Activated naive CD8-positive, alpha-beta T cell treated with anti-CD3 and anti-CD28 coated beads for 36 hours (primary cell): Measurements from ENCODE around the gene DNASE2B. TPM values are rescaled to one million over a fixed set of nuclear protein-coding genes. Genes with fewer than 3 reads are reported as not detected.

Experiments
- DNase-seq: peaks from one replicate; pipeline ENCODE4 v3.0.0; 2021
- H3K27ac Mint-ChIP-seq: one replicate; pipeline ENCODE4 v1.8.0; 2022; ENCODE audit warnings: mild to moderate bottlenecking, moderate library complexity, mixed read lengths
- H3K27me3 Mint-ChIP-seq: one replicate; pipeline ENCODE4 v1.8.0; 2022; ENCODE audit warnings: mild to moderate bottlenecking, mixed read lengths
- H3K36me3 Mint-ChIP-seq: one replicate; pipeline ENCODE4 v1.8.0; 2021; ENCODE audit warnings: mild to moderate bottlenecking, mixed read lengths
- H3K4me1 Mint-ChIP-seq: one replicate; pipeline ENCODE4 v1.8.0; 2021; ENCODE audit warnings: mixed read lengths
- H3K4me3 Mint-ChIP-seq: one replicate; pipeline ENCODE4 v1.8.0; 2022; ENCODE audit warnings: mild to moderate bottlenecking, moderate library complexity, mixed read lengths
- H3K9me3 Mint-ChIP-seq: one replicate; pipeline ENCODE4 v1.8.0; 2022; ENCODE audit warnings: mixed read lengths
- total RNA-seq, 2 experiments: library from RNA; stranded (reverse); gene quantifications; one replicate each; pipeline ENCODE4 v1.2.3, GENCODE V29; 2021

Gene DNASE2B
- total RNA-seq, 2 experiments from 2014 or later = not detected

- H3K27ac Mint-ChIP-seq = no peak overlapping the region
- no peaks in the 10 kb centered on the region for H3K9me3 Mint-ChIP-seq
- peaks cover 13% of the 10 kb centered on the region for H3K4me1 Mint-ChIP-seq
- no peaks in the 10 kb centered on the region for H3K36me3 Mint-ChIP-seq
- peaks cover 5% of the 10 kb centered on the region for H3K27me3 Mint-ChIP-seq
- H3K4me3 Mint-ChIP-seq = no peak overlapping the region
- DNase-seq = no peak
Observed at GRCh38 chr1:84386716-84387479, 11.4 kb upstream of the DNASE2B start.

GRCh38 chr1:84387480-84388163 is 10.7 kb upstream of the DNASE2B start:
- Mint-ChIP-seq H3K4me3 (no peak overlapping the region), H3K36me3 (no peaks in the 10 kb centered on the region), H3K27me3 (peaks cover 5% of the 10 kb centered on the region), H3K4me1 (peaks cover 8% of the 10 kb centered on the region), H3K27ac (no peak overlapping the region), H3K9me3 (no peaks in the 10 kb centered on the region)
- DNase-seq = no peak

- DNase-seq = no peak
- no peaks in the 10 kb centered on the region for H3K9me3 Mint-ChIP-seq
- no peak overlapping the region for H3K4me3 Mint-ChIP-seq
- peaks cover 8% of the 10 kb centered on the region for H3K4me1 Mint-ChIP-seq
- H3K27me3 Mint-ChIP-seq = peaks cover 5% of the 10 kb centered on the region
- H3K27ac Mint-ChIP-seq = no peak overlapping the region
- no peaks in the 10 kb centered on the region for H3K36me3 Mint-ChIP-seq
Observed at GRCh38 chr1:84390226-84390625, 8.1 kb upstream of the DNASE2B start.

- no peak overlapping the region for H3K27ac Mint-ChIP-seq
- no peaks in the 10 kb centered on the region for H3K4me1 Mint-ChIP-seq
Observed at GRCh38 chr1:84401156-84401555, 2.9 kb downstream of the DNASE2B start.

GRCh38 chr1:84402060-84402459 is 3.8 kb downstream of the DNASE2B start:
- H3K4me1 Mint-ChIP-seq = no peaks in the 10 kb centered on the region
- H3K4me3 Mint-ChIP-seq = no peak overlapping the region
- no peaks in the 10 kb centered on the region for H3K27me3 Mint-ChIP-seq
- no peaks in the 10 kb centered on the region for H3K9me3 Mint-ChIP-seq
- H3K36me3 Mint-ChIP-seq = no peaks in the 10 kb centered on the region
- no peak overlapping the region for H3K27ac Mint-ChIP-seq
- no peak for DNase-seq

More at GRCh38 chr1:84401156-84401555, 2.9 kb downstream of the DNASE2B start:
- H3K9me3 Mint-ChIP-seq = no peaks in the 10 kb centered on the region
- H3K27me3 Mint-ChIP-seq = no peaks in the 10 kb centered on the region
- DNase-seq = no peak
- no peaks in the 10 kb centered on the region for H3K36me3 Mint-ChIP-seq
- H3K4me3 Mint-ChIP-seq = no peak overlapping the region

GRCh38 chr1:84402501-84402900 is 4.2 kb downstream of the DNASE2B start:
- Mint-ChIP-seq H3K36me3 (no peaks in the 10 kb centered on the region), H3K4me3 (no peak overlapping the region), H3K27me3 (no peaks in the 10 kb centered on the region), H3K9me3 (no peaks in the 10 kb centered on the region), H3K27ac (no peak overlapping the region), H3K4me1 (no peaks in the 10 kb centered on the region)
- no peak for DNase-seq

GRCh38 chr1:84403347-84403746 is 5.1 kb downstream of the DNASE2B start:
- Mint-ChIP-seq H3K4me3 (no peak overlapping the region), H3K9me3 (no peaks in the 10 kb centered on the region), H3K27me3 (no peaks in the 10 kb centered on the region), H3K27ac (no peak overlapping the region), H3K36me3 (no peaks in the 10 kb centered on the region), H3K4me1 (no peaks in the 10 kb centered on the region)
- no peak for DNase-seq

- Mint-ChIP-seq H3K27me3 (no peaks in the 10 kb centered on the region), H3K36me3 (no peaks in the 10 kb centered on the region), H3K4me1 (no peaks in the 10 kb centered on the region), H3K4me3 (no peak overlapping the region), H3K9me3 (no peaks in the 10 kb centered on the region), H3K27ac (no peak overlapping the region)
- DNase-seq = no peak
Observed at GRCh38 chr1:84406346-84406861, 8.1 kb downstream of the DNASE2B start.

GRCh38 chr1:84407524-84407923 is 9.2 kb downstream of the DNASE2B start:
- Mint-ChIP-seq H3K27me3 (no peaks in the 10 kb centered on the region), H3K9me3 (no peaks in the 10 kb centered on the region), H3K4me1 (no peaks in the 10 kb centered on the region), H3K36me3 (no peaks in the 10 kb centered on the region), H3K27ac (no peak overlapping the region), H3K4me3 (no peak overlapping the region)
- no peak for DNase-seq

GRCh38 chr1:84407958-84408422 is 9.7 kb downstream of the DNASE2B start:
- no peaks in the 10 kb centered on the region for H3K9me3 Mint-ChIP-seq
- no peak overlapping the region for H3K4me3 Mint-ChIP-seq
- H3K27me3 Mint-ChIP-seq = no peaks in the 10 kb centered on the region
- no peak for DNase-seq
- no peaks in the 10 kb centered on the region for H3K36me3 Mint-ChIP-seq
- no peak overlapping the region for H3K27ac Mint-ChIP-seq
- no peaks in the 10 kb centered on the region for H3K4me1 Mint-ChIP-seq

GRCh38 chr1:84409888-84410287 is 11.6 kb downstream of the DNASE2B start:
- H3K36me3 Mint-ChIP-seq = no peaks in the 10 kb centered on the region
- H3K4me1 Mint-ChIP-seq = no peaks in the 10 kb centered on the region
- no peaks in the 10 kb centered on the region for H3K9me3 Mint-ChIP-seq
- no peak for DNase-seq
- H3K27me3 Mint-ChIP-seq = no peaks in the 10 kb centered on the region
- no peak overlapping the region for H3K27ac Mint-ChIP-seq
- no peak overlapping the region for H3K4me3 Mint-ChIP-seq

GRCh38 chr1:84410328-84411095 is 12.2 kb downstream of the DNASE2B start:
- H3K4me1 Mint-ChIP-seq = no peaks in the 10 kb centered on the region
- H3K27me3 Mint-ChIP-seq = no peaks in the 10 kb centered on the region
- no peak for DNase-seq
- H3K9me3 Mint-ChIP-seq = no peaks in the 10 kb centered on the region
- no peaks in the 10 kb centered on the region for H3K36me3 Mint-ChIP-seq
- no peak overlapping the region for H3K4me3 Mint-ChIP-seq
- H3K27ac Mint-ChIP-seq = no peak overlapping the region

- Mint-ChIP-seq H3K27ac (no peak overlapping the region), H3K36me3 (no peaks in the 10 kb centered on the region), H3K9me3 (no peaks in the 10 kb centered on the region), H3K4me3 (no peak overlapping the region), H3K4me1 (no peaks in the 10 kb centered on the region), H3K27me3 (no peaks in the 10 kb centered on the region)
- DNase-seq = no peak
Observed at GRCh38 chr1:84412316-84412942, 14.1 kb downstream of the DNASE2B start.

- no peak overlapping the region for H3K4me3 Mint-ChIP-seq
- H3K27ac Mint-ChIP-seq = no peak overlapping the region
- H3K27me3 Mint-ChIP-seq = no peaks in the 10 kb centered on the region
- DNase-seq = no peak
- no peaks in the 10 kb centered on the region for H3K36me3 Mint-ChIP-seq
- no peaks in the 10 kb centered on the region for H3K4me1 Mint-ChIP-seq
- H3K9me3 Mint-ChIP-seq = no peaks in the 10 kb centered on the region
Observed at GRCh38 chr1:84415396-84415795, 17.1 kb downstream of the DNASE2B start.

- no peak for DNase-seq
- no peaks in the 10 kb centered on the region for H3K9me3 Mint-ChIP-seq
Observed at GRCh38 chr1:84422909-84423308, 24.6 kb downstream of the DNASE2B start.

More at GRCh38 chr1:84422909-84423308, 24.6 kb downstream of the DNASE2B start:
- H3K36me3 Mint-ChIP-seq = no peaks in the 10 kb centered on the region
- no peaks in the 10 kb centered on the region for H3K27me3 Mint-ChIP-seq
- no peak overlapping the region for H3K4me3 Mint-ChIP-seq
- no peaks in the 10 kb centered on the region for H3K4me1 Mint-ChIP-seq
- H3K27ac Mint-ChIP-seq = no peak overlapping the region
